CD4-positive, alpha-beta T cell treated with Interleukin-6 at 100 ng/mL for 8 hours (primary cell): ENCODE results near the gene ACO2.
"Not testable (repeated sequence)": the region's sequence is repeated elsewhere in the genome, so short reads cannot be mapped to it uniquely, and the experiment has no call there.

ENCODE experiments used
- DNase-seq: peaks from one replicate; pipeline ENCODE4 v3.0.0-alpha.2; 2020; ENCODE audit warnings: mixed read lengths, low spot score

The ACO2 gene

GRCh38 chr22:41572305-41572704 is 103.4 kb downstream of the ACO2 start:
- not testable (repeated sequence) for DNase-seq

DNA sequence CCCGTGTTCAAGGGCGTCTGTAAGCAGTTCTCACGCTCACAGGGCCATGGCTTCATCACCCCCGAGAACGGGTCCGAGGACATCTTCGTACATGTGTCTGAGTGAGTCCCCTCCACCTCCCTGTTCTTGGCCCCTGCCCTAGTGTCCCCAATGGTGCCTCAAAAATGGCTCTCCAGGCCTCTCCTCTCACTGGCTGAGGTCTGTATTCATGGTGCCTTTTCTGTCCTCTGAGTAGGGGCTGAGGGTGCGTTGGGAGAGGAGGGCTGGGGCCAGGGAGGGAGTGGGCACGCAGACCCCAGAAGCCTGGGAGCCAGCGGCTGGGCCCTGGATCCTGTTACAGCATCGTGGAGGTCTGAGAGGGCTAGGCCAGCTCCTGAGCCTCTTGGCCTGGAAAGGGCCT is 104.8 kb downstream of the ACO2 start:
- DNase-seq = no peak

DNA sequence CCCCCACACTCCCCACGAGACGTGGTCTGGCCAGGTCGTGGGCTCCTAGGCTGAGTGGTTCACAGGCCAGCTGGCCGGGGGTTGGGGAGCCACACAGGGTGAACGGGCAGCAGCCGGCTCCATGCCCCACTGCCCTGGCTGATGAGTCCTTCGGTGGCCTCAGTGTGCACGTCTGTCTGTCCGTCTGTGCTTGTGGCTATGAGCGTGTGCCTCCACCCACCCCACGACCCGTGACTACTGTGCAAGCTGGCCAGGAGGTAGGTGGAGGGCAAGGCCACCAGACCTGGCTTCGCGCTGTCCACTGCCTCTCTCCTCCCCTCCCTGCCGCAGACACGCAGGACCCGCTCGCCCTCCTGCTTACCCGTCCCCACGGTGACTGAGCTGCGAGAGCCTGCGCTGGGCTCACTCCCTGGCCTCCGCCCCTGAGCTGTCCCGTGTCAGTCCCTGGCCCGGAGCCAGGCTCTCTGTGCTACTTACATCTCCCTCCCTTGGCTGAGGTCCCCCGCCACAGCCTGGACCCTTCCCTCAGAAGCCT is 106.0 kb downstream of the ACO2 start:
- no peak for DNase-seq

DNA sequence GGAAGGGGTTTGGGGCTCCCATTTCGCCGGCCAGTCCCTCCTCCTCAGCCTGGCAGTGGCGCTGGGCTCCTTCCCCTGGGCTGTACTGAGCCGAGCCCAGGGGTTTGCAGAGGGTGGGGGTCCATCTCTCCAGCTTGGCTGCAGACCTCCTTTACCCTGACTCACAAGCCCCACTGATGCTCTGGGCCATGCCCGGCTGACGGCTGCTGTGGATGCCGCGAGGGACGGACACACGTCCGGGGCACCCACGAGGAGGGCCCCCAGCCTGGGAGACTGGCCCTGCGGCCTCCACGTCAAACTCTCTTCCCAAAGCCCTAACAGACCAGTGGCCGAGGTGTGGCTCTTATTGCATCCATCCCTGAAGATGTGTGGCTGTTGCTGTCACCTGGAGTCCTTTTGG is 106.6 kb downstream of the ACO2 start:
- DNase-seq = no peak

- DNase-seq = peak; percentile 11
These were observed 108.0 kb downstream of the ACO2 start for GRCh38 chr22:41576877-41577276.

GRCh38 chr22:41578114-41578513 is 109.2 kb downstream of the ACO2 start:
- DNase-seq = no peak
